Body of pancreas (tissue), 4 donors: ENCODE results near the gene TAOK3. TPM values are rescaled to one million over a fixed set of nuclear protein-coding genes. Genes with fewer than 3 reads are reported as not detected.

Experiments used
- ATAC-seq: fragments of 150-250 bp; one replicate; pipeline ENCODE4 v1.9.1; 2016
- DNase-seq, 4 donors: peaks; one replicate each; pipeline ENCODE4 v3.0.0-alpha.2; 2019
- H3K27ac ChIP-seq, 4 donors: fragments of 200-600 bp; sonication (generic); 1 replicate in 3 of 4; 2 replicates in 1 of 4; pipeline versions ENCODE4 v1.5.1 to v1.6.1; 2016 to 2019; ENCODE audit warnings: mild to moderate bottlenecking in 1 of 4, mixed read lengths in 1 of 4, moderate library complexity in 1 of 4
- H3K27me3 ChIP-seq, 2 donors: fragments of 200-600 bp; sonication (generic); one replicate each; pipeline ENCODE4 v1.6.0; 2016; ENCODE audit warnings: mild to moderate bottlenecking in 1 of 2
- H3K36me3 ChIP-seq, 2 donors: fragments of 200-600 bp; sonication (generic); replicated peaks in 1 of 2; 2 replicates each; pipeline ENCODE4 v1.5.1; 2016; ENCODE audit warnings: low read depth in 2 of 2; ENCODE audit not compliant: insufficient read depth in 1 of 2
- H3K4me1 ChIP-seq: fragments of 200-600 bp; sonication (generic); one replicate; pipeline ENCODE4 v1.6.0; 2016
- H3K4me3 ChIP-seq, 2 donors: fragments of 200-600 bp; sonication (generic); 1 replicate in 1 of 2; 2 replicates in 1 of 2; pipeline ENCODE4 v1.5.1; 2016 to 2019
- H3K9me3 ChIP-seq, 3 donors: fragments of 200-600 bp; sonication (generic); 1 replicate in 2 of 3; 2 replicates in 1 of 3; pipeline ENCODE4 v1.5.1; 2016
- POLR2A ChIP-seq, 3 donors: fragments of 450-650 bp; IDR thresholded peaks; one replicate each; pipeline ENCODE4 v1.6.1; 2016; ENCODE audit warnings: antibody characterized with exemption in 3 of 3, mild to moderate bottlenecking in 2 of 3
- WGBS, 2 donors: methylation state at CpG; one replicate each; pipeline ENCODE4 v1.1.5; 2017; 5-methylcytosine and 5-hydroxymethylcytosine counted together
- intact Hi-C: fragments of 100-400 bp; cut with DNase I; formaldehyde crosslinking; loops from one replicate; pipeline ENCODE4 v1.15.1; 2023
- total RNA-seq, 2 donors: library from RNA; depleted of rRNA; stranded (reverse); fragments of >200 nt; gene quantifications; one replicate each; pipeline ENCODE4 v1.1.0, GENCODE V29; 2016
- TF ChIP-seq, protein P1 (sequence below), 7 experiments: fragments of 450-650 bp in 4 of 7; fragments of 200-600 bp in 3 of 7; sonication (generic) in 3 of 7; IDR thresholded peaks; one replicate each; pipeline ENCODE4 v1.5.1; 2016 to 2019; ENCODE audit warnings: antibody characterized with exemption in 7 of 7

TAOK3 gene
- total RNA-seq, 2 donors from 2014 or later = 15.6 to 29.3 TPM

DNA sequence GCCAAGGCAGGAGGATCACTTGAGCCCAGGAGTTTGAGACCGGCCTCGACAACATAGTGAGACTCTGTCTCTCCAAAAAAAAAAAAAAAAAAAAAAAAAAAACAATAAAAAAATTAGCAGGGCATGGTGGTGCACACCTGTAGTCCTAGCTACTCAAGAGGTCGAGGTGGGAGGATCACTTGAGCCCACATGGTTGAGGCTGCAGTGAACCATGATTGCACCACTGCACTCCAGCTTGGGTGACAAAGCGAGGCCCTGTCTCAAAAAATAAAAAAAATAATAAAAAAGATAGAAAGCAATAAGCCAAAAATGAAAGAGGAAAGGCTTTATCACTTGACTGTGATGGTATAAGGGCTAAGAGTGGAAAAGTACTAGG, 247.0 kb downstream of the TAOK3 start:
- no peak for TF ChIP-seq POLR2A (IDR thresholded peaks at IDR 0.05)
- no peaks in the 10 kb centered on the region for H3K27me3 ChIP-seq
- WGBS, 2 donors = 93 to 97% methylated on average over 4 of the region's 4 CpGs
- peak overlapping the region; percentile 91 to 98 (median 92) for H3K27ac ChIP-seq
- H3K9me3 ChIP-seq = no peaks in the 10 kb centered on the region
- no peak overlapping the region for H3K4me3 ChIP-seq
- DNase-seq = no peak
- H3K36me3 ChIP-seq = no peaks in the 10 kb centered on the region
- intact Hi-C loops = no loop called here
- no peak for ATAC-seq
- H3K4me1 ChIP-seq = peaks cover 47% of the 10 kb centered on the region

DNA sequence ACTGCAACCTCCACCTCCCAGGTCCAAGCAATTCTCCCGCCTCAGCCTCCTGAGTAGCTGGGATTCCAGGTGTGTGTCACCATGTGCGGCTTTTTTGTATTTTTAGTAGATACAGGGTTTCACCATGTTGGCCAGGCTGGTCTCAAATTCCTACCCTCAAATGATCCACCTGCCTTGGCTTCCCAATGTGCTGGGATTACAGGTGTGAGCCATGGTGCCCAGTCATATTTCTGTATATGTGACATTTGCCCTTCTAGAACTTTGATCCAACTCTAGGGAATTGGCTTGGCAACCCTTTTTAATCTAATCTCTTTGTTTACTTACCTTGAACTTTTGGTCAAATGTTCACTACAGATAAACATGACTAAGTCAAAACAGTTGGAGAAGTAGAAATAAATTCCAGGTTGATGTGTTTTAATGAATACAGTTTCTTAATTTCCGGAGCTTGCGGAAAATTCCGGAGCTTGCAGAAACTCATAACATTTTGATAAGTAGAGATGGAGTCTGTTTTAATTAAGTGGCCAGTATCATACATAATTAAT, 248.3 kb downstream of the TAOK3 start:
- WGBS, 2 donors = 34 to 36% methylated on average over 5 of the region's 5 CpGs
- peaks cover 50% of the 10 kb centered on the region for H3K4me1 ChIP-seq
- no peak overlapping the region for H3K4me3 ChIP-seq
- H3K36me3 ChIP-seq = no peaks in the 10 kb centered on the region
- peak; percentile 19 for ATAC-seq
- TF ChIP-seq, protein P1, sequence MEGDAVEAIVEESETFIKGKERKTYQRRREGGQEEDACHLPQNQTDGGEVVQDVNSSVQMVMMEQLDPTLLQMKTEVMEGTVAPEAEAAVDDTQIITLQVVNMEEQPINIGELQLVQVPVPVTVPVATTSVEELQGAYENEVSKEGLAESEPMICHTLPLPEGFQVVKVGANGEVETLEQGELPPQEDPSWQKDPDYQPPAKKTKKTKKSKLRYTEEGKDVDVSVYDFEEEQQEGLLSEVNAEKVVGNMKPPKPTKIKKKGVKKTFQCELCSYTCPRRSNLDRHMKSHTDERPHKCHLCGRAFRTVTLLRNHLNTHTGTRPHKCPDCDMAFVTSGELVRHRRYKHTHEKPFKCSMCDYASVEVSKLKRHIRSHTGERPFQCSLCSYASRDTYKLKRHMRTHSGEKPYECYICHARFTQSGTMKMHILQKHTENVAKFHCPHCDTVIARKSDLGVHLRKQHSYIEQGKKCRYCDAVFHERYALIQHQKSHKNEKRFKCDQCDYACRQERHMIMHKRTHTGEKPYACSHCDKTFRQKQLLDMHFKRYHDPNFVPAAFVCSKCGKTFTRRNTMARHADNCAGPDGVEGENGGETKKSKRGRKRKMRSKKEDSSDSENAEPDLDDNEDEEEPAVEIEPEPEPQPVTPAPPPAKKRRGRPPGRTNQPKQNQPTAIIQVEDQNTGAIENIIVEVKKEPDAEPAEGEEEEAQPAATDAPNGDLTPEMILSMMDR (IDR thresholded peaks at IDR 0.05) = no peak
- TF ChIP-seq POLR2A (IDR thresholded peaks at IDR 0.05) = no peak
- peak overlapping the region in 3 of 4 donors; percentile 51 to 98 (median 91) for H3K27ac ChIP-seq
- peak in 1 of 4 donors; percentile 48 for DNase-seq
- intact Hi-C loops = no loop called here
- no peaks in the 10 kb centered on the region for H3K9me3 ChIP-seq
- no peaks in the 10 kb centered on the region for H3K27me3 ChIP-seq

DNA sequence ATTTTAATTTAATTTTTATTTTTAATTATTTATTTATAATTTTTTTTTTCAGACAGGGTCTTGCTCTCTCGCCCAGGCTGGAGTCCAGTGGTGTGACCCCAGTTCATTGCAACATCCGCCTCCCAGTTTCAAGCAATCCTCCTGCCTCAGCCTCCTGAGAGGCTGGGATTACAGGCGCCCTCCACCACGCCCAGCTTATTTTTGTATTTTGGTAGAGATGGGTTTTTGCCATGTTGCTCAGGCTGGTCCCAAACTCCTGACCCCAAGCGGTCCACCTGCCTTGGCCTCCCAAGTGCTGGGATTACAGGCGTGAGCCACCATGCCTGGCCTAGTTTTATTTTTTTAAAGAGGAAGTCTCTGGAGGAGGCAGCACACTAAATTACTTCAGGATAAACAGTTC, 250.4 kb downstream of the TAOK3 start:
- Histone ChIP-seq H3K4me1 (peaks cover 49% of the 10 kb centered on the region), H3K4me3 (no peak overlapping the region), H3K36me3 (no peaks in the 10 kb centered on the region), H3K27me3 (no peaks in the 10 kb centered on the region), H3K9me3 (no peaks in the 10 kb centered on the region), H3K27ac (peak overlapping the region in 1 of 4 donors; percentile 12)
- 95 to 96% methylated on average over 6 of the region's 6 CpGs for WGBS, 2 donors
- intact Hi-C loops = no loop called here
- TF ChIP-seq POLR2A (IDR thresholded peaks at IDR 0.05) = no peak
- TF ChIP-seq, protein P1 (IDR thresholded peaks at IDR 0.05) = no peak
- DNase-seq (no peak), ATAC-seq (no peak)

DNA sequence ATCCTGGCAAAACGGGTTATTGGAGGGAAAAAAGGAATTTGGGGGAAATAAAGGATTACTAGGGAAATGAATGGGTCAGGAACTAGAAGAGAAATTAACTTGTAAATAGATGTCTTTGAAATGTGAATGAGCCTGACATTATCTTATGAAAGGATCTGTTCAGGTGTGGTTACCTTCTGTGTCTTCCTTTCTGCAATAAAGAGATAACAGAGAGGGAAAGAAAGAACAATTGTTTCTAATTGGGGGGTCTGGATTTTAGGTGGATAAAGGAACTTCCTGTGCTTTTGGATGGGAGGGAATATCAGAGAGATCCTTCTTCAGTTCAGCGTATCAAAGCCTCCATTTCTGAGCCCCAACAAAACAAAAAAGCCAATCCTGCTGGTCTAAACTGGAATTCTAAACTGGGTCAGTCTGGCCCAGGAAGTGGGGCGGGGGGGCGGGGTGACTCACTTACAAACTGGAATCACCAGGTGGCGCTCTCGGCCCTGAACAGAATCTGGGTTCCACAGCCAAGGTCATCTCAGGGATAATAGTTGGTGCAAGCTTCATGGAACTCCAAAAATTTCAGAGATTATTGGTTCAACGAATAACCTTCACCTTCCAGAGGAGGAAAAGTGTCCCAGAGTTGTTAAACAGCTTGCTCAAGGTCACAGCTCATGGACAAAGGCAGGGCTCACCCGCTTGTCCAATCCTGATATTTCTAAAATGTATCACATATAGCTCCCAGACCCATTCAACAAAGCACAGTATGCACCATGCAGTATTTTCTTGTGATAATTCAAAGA, 251.9 kb downstream of the TAOK3 start:
- intact Hi-C loops = no loop called here

DNA sequence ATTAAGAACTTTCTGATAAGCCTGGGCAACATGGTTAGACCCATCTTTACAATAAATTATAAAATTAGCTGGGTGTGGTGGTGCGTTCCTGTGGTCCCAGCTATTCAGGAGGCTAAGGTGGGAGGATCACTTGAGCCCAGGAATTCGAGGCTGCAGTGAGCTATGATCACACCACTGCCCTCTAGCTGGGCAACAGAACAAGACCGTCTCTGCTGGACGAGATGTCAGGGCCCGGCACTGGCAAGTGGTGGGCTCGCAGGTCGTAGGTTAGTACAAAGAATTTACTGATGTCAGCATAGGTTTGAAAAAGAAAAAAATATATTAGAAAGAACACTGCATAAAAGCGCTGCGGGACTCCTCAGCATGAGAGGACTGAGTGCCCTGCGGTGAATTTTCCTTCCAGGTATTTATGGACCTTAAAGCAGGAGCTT, 253.2 kb downstream of the TAOK3 start:
- ATAC-seq (no peak), DNase-seq (no peak)
- H3K27me3 ChIP-seq = no peaks in the 10 kb centered on the region
- peaks cover 29% of the 10 kb centered on the region for H3K4me1 ChIP-seq
- 88 to 92% methylated on average over 10 of the region's 10 CpGs for WGBS, 2 donors
- intact Hi-C loops = no loop called here
- H3K36me3 ChIP-seq = no peaks in the 10 kb centered on the region
- no peak overlapping the region for H3K4me3 ChIP-seq
- no peak overlapping the region for H3K27ac ChIP-seq
- H3K9me3 ChIP-seq = no peaks in the 10 kb centered on the region
- TF ChIP-seq POLR2A (IDR thresholded peaks at IDR 0.05) = no peak
- TF ChIP-seq, protein P1 (IDR thresholded peaks at IDR 0.05) = no peak

More for the DNA sequence above, 251.9 kb downstream of the TAOK3 start:
- WGBS, 2 donors = 6 to 11% methylated on average over 7 to 8 of the region's 8 CpGs
- Histone ChIP-seq H3K4me3 (no peak overlapping the region), H3K4me1 (peaks cover 40% of the 10 kb centered on the region), H3K27me3 (no peaks in the 10 kb centered on the region), H3K27ac (peak overlapping the region; percentile 36 to 79 (median 72)), H3K36me3 (no peaks in the 10 kb centered on the region), H3K9me3 (no peaks in the 10 kb centered on the region)
- peak; percentile 88 for ATAC-seq
- peak; percentile 82 to 87 (median 86) for DNase-seq
- TF ChIP-seq, protein P1 (IDR thresholded peaks at IDR 0.05) = peak; percentile 44 to 85 (median 57)
- TF ChIP-seq POLR2A (IDR thresholded peaks at IDR 0.05) = no peak
